ENCODE results near the gene TAS1R1.
A peak's percentile ranks its signal among the peaks of the same experiment; 100 is the strongest.
"Not testable (repeated sequence)": the region's sequence is repeated elsewhere in the genome, so short reads cannot be mapped to it uniquely, and the experiment has no call there.

Gene TAS1R1

GRCh38 chr1:6523566-6523965 is 31.5 kb upstream of the TAS1R1 start:
- no peak for DNase-seq

- no peak for DNase-seq
Observed at GRCh38 chr1:6526316-6526715, 28.8 kb upstream of the TAS1R1 start.

- DNase-seq, result no peak
Observed at GRCh38 chr1:6528492-6528891, 26.6 kb upstream of the TAS1R1 start.

GRCh38 chr1:6530504-6531160 is 24.5 kb upstream of the TAS1R1 start:
- DNase-seq, result no peak

- no peak for DNase-seq
Observed at GRCh38 chr1:6531996-6532395, 23.1 kb upstream of the TAS1R1 start.

- no peak for DNase-seq
Observed at GRCh38 chr1:6534248-6534822, 20.8 kb upstream of the TAS1R1 start.

GRCh38 chr1:6535214-6535613 is 19.9 kb upstream of the TAS1R1 start:
- no peak for DNase-seq

- no peak for DNase-seq
Observed at GRCh38 chr1:6536291-6536690, 18.8 kb upstream of the TAS1R1 start.

- DNase-seq, result no peak
Observed at GRCh38 chr1:6538956-6539355, 16.2 kb upstream of the TAS1R1 start.

GRCh38 chr1:6544831-6545230 is 10.3 kb upstream of the TAS1R1 start:
- DNase-seq, result no peak

GRCh38 chr1:6545276-6546112 is 9.6 kb upstream of the TAS1R1 start:
- no peak for DNase-seq

- DNase-seq, result no peak
Observed at GRCh38 chr1:6546326-6546725, 8.8 kb upstream of the TAS1R1 start.

GRCh38 chr1:6547301-6547700 is 7.8 kb upstream of the TAS1R1 start:
- DNase-seq, result no peak

- peak; percentile 96 to 97 for DNase-seq
Observed at GRCh38 chr1:6554031-6554906, 838 bp upstream of the TAS1R1 start, which contains the start of gene NOL9. Gene NOL9 (minus strand): TSS chr1:6554513. CDS start chr1:6554502, 11 bp downstream.

- DNase-seq, result no peak
Observed at GRCh38 chr1:6557597-6557996, 2.5 kb downstream of the TAS1R1 start.

GRCh38 chr1:6559161-6559560 is 4.1 kb downstream of the TAS1R1 start:
- not testable (repeated sequence) for DNase-seq

- no peak for DNase-seq
Observed at GRCh38 chr1:6560267-6560666, 5.2 kb downstream of the TAS1R1 start.

GRCh38 chr1:6569033-6569432 is 13.9 kb downstream of the TAS1R1 start:
- no peak for DNase-seq

- no peak for DNase-seq
Observed at GRCh38 chr1:6570100-6570499, 15.0 kb downstream of the TAS1R1 start.

- DNase-seq, result no peak
Observed at GRCh38 chr1:6570987-6571386, 15.9 kb downstream of the TAS1R1 start.

- no peak for DNase-seq
Observed at GRCh38 chr1:6572653-6573383, 17.7 kb downstream of the TAS1R1 start.

- no peak for DNase-seq
Observed at GRCh38 chr1:6574025-6574620, 19.0 kb downstream of the TAS1R1 start.
